Fibroblast of villous mesenchyme (primary cell): Measurements from ENCODE around the gene CIDEA. TPM values are rescaled to one million over a fixed set of nuclear protein-coding genes. Genes with fewer than 3 reads are reported as not detected.
"Not testable (repeated sequence)": the region's sequence is repeated elsewhere in the genome, so short reads cannot be mapped to it uniquely, and the experiment has no call there.

ENCODE experiments used
- DNase-seq: peaks from one replicate; pipeline ENCODE4 v3.0.0-alpha.2; 2010; ENCODE audit warnings: low read depth
- H3K4me3 ChIP-seq: 2 replicates; pipeline ENCODE4 v1.5.1; 2011; ENCODE audit warnings: low read depth, mild to moderate bottlenecking, low read length
- CTCF ChIP-seq: IDR thresholded peaks from 2 replicates; pipeline ENCODE4 v1.5.1; 2012; ENCODE audit warnings: low read depth, mild to moderate bottlenecking, low read length; ENCODE audit not compliant: insufficient read depth
- total RNA-seq: library from RNA; depleted of rRNA; stranded (reverse); fragments of >200 nt; gene quantifications from 2 replicates; pipeline ENCODE4 v1.2.3, GENCODE V29; 2012

Gene CIDEA
- total RNA-seq, 1 donor: not detected

GRCh38 chr18:12238826-12239225 is 15.3 kb upstream of the CIDEA start:
- TF ChIP-seq CTCF: no peak
- H3K4me3 ChIP-seq: no peak overlapping the region
- DNase-seq: peak; percentile 24

GRCh38 chr18:12239431-12239830 is 14.7 kb upstream of the CIDEA start:
- DNase-seq: no peak
- H3K4me3 ChIP-seq: no peak overlapping the region
- no peak for TF ChIP-seq CTCF

GRCh38 chr18:12242658-12243260 is 11.4 kb upstream of the CIDEA start:
- TF ChIP-seq CTCF: no peak
- DNase-seq: no peak
- H3K4me3 ChIP-seq: no peak overlapping the region

GRCh38 chr18:12243272-12243671 is 10.9 kb upstream of the CIDEA start:
- not testable (repeated sequence) for DNase-seq

GRCh38 chr18:12245793-12246135 is 8.4 kb upstream of the CIDEA start:
- TF ChIP-seq CTCF: no peak
- DNase-seq: no peak

More at GRCh38 chr18:12243272-12243671, 10.9 kb upstream of the CIDEA start:
- not testable (repeated sequence) for H3K4me3 ChIP-seq

GRCh38 chr18:12246849-12247808 is 7.0 kb upstream of the CIDEA start:
- peak; percentile 41 for TF ChIP-seq CTCF
- H3K4me3 ChIP-seq: no peak overlapping the region
- DNase-seq: peak; percentile 10

More at GRCh38 chr18:12245793-12246135, 8.4 kb upstream of the CIDEA start:
- H3K4me3 ChIP-seq: no peak overlapping the region

- TF ChIP-seq CTCF: no peak
- no peak overlapping the region for H3K4me3 ChIP-seq
- DNase-seq: no peak
These were observed 6.2 kb upstream of the CIDEA start for GRCh38 chr18:12247946-12248345.
